ENCODE data around the gene CEACAM4.
"Not testable (repeated sequence)": the region's sequence is repeated elsewhere in the genome, so short reads cannot be mapped to it uniquely, and the experiment has no call there.

Gene CEACAM4

DNA sequence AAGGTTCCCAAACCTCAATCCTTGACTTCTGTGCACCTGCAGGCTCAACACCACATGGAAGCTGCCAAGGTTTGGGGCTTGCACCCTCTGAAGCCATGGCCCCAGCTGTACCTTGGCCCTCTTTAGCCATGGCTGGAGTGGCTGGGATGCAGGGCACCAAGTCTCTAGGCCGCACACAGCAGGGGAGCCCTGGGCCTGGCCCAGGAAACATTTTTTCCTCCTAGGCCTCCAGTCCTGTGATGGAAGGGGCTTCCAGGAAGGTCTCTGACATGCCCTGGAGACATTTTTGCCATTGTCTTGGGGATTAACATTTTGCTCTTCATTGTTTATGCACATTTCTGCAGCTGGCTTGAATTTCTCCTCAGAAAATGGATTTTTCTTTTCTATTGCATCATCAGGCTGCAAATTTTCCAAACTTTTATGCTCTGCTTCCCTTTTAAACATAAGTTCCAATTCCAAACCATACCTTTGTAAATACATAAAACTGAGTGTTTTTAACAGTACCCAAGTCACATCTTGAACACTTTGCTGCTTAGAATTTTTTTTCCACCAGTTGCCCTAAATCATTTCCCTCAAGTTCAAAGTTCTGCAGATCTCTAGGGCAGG, 44.2 kb downstream of the CEACAM4 start:
- not testable (repeated sequence) for FAIRE-seq

DNA sequence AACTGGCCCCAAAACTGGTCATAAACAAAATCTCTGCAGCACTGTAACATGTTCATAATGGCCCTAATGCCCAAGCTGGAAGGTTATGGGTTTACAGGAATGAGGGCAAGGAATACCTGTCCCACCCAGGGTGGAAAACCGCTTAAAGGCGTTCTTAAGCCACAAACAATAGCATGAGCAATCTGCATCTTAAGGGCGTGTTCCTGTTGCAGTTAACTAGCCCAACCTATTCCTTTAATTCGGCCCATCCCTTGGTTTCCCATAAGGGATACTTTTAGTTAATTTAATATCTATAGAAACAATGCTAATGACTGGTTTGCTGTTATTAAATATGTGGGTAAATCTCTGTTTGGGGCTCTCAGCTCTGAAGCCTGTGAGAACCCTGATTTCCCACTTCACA, 45.8 kb downstream of the CEACAM4 start:
- not testable (repeated sequence) for FAIRE-seq

DNA sequence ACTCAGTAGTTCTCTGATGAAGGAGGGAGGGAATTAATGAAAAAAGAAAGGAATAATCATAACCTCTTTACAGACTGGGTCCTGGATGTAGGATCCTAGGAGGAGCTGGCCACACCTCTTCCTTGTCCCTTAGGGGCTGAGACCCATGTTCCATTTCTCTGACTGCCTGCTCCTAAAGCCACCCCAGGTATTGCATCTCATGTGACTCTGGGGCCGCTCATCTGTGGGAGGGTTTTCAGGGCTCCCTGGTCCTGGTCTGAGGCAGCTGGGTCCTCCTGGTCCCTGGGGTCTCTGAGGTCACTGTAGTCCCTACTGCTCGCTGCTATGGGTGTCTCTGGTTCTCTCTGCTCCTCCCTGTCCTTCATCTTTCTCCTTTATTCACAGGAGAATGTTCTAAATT, 48.0 kb downstream of the CEACAM4 start:
- no peak for FAIRE-seq

DNA sequence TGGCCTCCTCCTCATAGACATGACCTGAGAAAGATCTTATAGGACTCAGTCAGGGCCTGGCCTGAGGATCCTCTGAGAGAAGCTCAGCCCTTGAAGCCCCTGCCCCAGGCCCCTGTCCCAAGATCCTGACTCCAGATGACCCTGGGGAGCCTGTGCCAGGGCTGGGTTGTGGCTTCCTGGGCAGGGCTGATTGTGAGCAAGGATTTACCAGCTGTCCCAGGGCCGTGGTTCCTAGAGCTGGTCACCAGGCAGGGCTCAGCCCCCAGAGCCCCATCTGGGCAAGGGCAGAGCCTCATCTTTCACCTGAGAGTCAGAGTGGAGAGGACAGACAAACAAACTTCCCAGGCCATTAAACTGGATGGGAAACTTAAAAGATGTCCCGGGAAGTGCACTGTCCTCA, 49.0 kb downstream of the CEACAM4 start:
- FAIRE-seq: no peak

DNA sequence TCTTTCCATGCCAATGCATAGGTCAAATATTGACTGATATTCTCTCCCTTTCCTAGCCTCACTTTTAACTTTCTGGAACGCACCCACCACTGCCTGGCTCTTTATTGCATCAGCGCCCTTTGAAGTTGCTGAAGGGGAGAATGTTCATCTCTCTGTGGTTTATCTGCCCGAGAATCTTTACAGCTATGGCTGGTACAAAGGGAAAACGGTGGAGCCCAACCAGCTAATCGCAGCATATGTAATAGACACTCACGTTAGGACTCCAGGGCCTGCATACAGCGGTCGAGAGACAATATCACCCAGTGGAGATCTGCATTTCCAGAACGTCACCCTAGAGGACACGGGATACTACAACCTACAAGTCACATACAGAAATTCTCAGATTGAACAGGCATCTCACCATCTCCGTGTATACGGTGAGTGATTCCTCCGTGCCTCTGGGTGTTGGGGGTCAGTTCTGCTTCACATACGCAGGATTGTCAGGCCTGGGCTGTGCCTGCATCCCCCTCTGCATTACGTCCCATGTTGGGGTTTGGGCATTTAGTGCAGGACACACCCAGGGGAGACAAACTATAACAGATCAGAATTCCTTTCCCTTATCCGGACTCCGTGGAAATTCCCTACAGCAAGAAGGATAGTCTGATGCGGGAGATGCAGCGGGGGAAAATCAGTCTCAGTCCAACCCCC, 49.6 kb downstream of the CEACAM4 start:
- no peak for FAIRE-seq

DNA sequence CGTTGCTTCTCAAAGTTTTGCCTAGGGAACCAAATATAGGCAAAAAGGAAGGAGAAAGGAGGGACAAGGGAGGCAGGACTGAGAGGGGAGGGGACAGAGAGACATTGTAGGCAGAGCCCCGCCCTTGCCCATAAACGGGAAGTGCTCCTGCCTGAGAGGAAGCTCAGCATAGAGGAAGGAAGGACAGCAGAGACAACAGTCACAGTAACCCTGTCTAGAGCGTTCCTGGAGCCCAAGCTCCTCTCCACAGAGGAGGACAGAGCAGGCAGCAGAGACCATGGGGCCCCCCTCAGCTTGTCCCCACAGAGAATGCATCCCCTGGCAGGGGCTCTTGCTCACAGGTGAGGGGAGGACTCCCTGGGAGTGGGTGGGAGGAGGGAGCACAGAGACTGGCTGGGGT, 50.9 kb downstream of the CEACAM4 start, which contains the start of gene CEACAM21:
Gene CEACAM21, plus strand, starts transcription at position 169 of the 400 bp plus-strand sequence. Its CDS starts 109 bp downstream, at position 278.
- no peak for FAIRE-seq

DNA sequence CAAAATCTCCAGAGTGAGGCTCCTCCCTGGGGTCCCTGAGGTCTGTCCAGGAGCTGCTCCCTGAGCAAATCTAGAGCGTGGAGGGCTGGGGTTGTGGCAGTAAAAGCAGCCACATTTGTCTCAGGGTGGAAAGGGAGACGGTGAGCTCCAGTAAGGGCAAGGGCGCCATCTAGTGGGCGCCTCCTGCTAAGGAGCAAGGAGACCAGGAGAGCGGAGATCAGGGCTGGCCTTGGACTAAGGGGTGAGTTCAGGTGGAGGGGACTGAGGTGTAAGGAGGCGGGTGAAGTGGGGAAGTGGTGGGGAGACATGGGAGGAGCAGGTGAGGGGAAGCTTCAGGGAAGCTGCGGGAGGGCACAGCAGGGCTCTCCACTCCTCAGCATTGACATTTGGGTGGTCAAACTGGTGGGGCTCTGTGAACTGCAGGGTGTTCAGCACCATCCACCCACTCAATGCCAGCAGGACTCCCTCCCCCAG, 56.2 kb downstream of the CEACAM4 start:
- FAIRE-seq: no peak

DNA sequence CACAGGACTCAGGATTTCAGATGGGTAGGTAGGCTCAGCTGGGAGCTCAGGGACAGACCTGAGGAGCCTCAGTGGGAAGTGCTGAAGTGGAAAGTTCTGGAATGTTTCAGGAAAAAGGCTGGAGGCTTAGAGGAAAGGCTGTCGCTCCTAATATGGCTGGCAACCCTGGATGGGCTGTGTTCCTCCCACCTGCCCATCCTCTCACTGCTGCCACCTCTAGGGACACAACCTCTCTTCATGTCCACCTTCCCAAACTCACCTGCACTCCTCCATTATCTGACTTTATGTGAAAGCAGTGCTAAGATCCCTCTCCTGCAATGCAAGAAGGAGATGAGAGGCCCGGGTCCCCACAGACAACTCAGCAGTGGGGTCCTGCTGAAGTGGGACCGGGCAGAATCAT, 56.7 kb downstream of the CEACAM4 start:
- FAIRE-seq: no peak

DNA sequence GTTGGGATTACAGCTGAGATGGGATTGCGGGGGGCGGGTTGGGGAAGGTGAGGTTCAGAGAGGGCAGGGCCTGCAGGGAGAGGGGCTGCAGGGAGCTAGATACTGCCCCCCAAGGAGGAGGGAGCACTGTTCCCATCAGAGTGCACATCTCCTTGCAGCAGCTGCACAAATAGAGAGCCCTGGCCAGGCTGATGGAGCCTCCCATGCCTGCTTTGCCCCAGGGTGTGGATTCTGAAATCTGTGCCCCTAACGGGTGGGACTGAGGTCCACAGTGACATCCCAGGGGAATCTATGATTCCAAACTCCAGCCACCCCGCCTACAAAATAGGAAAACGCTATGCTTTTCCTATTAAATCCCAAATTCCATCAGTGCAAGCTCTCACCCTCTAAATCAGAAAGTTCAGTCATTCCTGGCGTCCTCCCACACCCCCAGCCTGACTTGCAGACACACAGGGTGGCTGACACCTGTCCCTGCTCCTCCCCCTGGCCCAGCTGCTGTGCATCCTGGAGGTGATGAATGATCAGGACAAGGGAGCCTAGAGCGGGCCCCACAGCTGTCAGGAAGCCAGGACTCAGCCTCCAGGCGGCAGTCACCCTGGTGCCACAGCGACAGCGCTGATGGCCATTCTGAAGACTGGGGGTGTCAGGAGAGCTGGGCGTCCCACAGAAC, 57.3 kb downstream of the CEACAM4 start:
- no peak for FAIRE-seq
